ENCODE results near the gene PLPPR3. TPM values are rescaled to one million over a fixed set of nuclear protein-coding genes. Genes with fewer than 3 reads are reported as not detected.

Gene PLPPR3
- total RNA-seq, 2 donors from 2014 or later = 110 to 111 TPM

DNA sequence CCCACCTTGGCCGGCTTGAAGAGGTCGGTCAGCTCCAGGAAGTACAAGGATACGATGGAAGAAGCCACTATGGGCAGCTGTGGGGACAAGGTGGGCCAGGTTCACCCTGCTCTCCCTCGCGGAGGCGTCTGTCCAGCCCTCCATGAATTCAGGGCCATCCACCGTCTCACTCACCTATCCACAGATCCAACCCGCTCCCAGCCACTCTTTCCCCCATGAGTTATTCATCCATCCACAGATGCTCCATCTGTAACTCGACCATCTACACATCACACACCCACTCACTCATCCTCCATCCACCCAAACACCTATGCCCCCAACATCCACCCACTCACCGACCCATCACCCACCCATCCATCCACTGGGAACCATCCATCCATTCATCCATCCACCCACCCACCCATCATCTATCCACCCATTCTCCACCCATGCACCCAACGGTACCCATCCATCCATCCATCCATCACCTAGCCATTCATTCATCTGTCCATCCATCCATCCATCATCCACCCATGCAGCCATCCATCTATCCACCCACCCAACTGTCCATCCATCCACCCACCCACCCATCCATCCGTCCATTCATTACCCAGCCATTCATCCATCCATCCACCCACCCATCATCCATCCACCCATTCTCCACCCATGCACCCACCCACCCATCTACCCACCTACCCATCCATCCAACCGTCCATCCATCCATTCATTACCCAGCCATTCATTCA is 5.8 kb downstream of the PLPPR3 start:
- Mint-ChIP-seq H3K27ac (no peak overlapping the region), H3K27me3 (ENCODE audit: insufficient read depth) (no peaks in the 10 kb centered on the region), H3K4me3 (no peak overlapping the region), H3K9me3 (no peaks in the 10 kb centered on the region), H3K4me1 (no peaks in the 10 kb centered on the region), H3K36me3 (ENCODE audit: low read depth) (peaks cover 32% of the 10 kb centered on the region)
- no peak overlapping the region for H3K9ac ChIP-seq (ENCODE audit: extremely low read depth, low read length, poor library complexity, severe bottlenecking)
- 96 to 99% methylated on average over 13 of the region's 13 CpGs for WGBS, 2 experiments (ENCODE audit: insufficient coverage in 1 of 2, insufficient read length in 1 of 2)
- DNase-seq = peak; percentile 60
- no peaks in the 10 kb centered on the region for H3K4me1 ChIP-seq (ENCODE audit: control insufficient read depth, insufficient read depth, low read length)
- H3K27me3 ChIP-seq (ENCODE audit: control insufficient read depth, insufficient read depth, low read length, poor library complexity, severe bottlenecking) = no peaks in the 10 kb centered on the region
- H3K4me3 ChIP-seq (ENCODE audit: low read length) = no peak overlapping the region
- H3K27ac ChIP-seq (ENCODE audit: low read depth, low read length) = no peak overlapping the region
- no peak for TF ChIP-seq CTCF (conservative IDR thresholded peaks at IDR 0.05)
- H3K36me3 ChIP-seq (ENCODE audit: control insufficient read depth, insufficient read depth, low read length) = peaks cover 17% of the 10 kb centered on the region
- no peaks in the 10 kb centered on the region for H3K9me3 ChIP-seq (ENCODE audit: control insufficient read depth, low read length)

DNA sequence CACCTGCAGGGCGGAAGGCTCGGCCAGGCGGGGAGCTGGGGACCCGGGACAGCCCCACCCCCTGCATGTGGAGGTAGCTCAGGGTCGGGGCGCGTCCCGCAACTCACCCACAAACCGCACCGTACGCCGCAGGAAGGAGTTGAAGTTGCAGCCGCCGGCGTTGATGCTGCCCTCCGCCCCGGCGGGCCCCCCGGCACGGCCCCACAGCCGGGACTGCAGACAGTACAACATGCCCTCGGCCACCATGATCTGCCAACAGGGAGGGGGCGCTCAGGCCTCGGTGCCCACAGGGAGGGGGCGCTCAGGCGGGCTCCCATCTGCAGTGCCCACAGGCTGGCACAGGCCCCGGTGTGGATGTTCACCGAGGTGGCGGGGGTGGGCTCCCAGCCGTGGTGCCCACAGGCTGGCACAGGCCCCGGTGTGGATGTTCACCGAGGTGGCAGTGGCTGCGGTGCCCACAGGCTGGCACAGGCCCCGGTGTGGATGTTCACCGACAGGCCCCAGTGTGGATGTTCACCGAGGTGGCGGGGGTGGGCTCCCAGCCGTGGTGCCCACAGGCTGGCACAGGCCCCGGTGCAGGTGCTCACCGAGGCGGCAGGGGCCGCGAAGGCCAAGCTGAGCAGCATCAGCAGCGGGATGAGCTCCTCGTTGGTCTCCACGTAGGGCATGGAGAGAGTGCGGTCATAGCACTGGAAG is 6.5 kb downstream of the PLPPR3 start:
- Mint-ChIP-seq H3K36me3 (ENCODE audit: low read depth) (peaks cover 37% of the 10 kb centered on the region), H3K9me3 (no peaks in the 10 kb centered on the region), H3K4me1 (no peaks in the 10 kb centered on the region), H3K27ac (no peak overlapping the region), H3K4me3 (no peak overlapping the region), H3K27me3 (ENCODE audit: insufficient read depth) (no peaks in the 10 kb centered on the region)
- peak; percentile 69 for DNase-seq
- no peaks in the 10 kb centered on the region for H3K9me3 ChIP-seq (ENCODE audit: control insufficient read depth, low read length)
- H3K27ac ChIP-seq (ENCODE audit: low read depth, low read length) = no peak overlapping the region
- H3K9ac ChIP-seq (ENCODE audit: extremely low read depth, low read length, poor library complexity, severe bottlenecking) = no peak overlapping the region
- TF ChIP-seq CTCF (conservative IDR thresholded peaks at IDR 0.05) = no peak
- no peaks in the 10 kb centered on the region for H3K27me3 ChIP-seq (ENCODE audit: control insufficient read depth, insufficient read depth, low read length, poor library complexity, severe bottlenecking)
- H3K4me1 ChIP-seq (ENCODE audit: control insufficient read depth, insufficient read depth, low read length) = no peaks in the 10 kb centered on the region
- no peak overlapping the region for H3K4me3 ChIP-seq (ENCODE audit: low read length)
- H3K36me3 ChIP-seq (ENCODE audit: control insufficient read depth, insufficient read depth, low read length) = peaks cover 24% of the 10 kb centered on the region
- WGBS, 2 experiments (ENCODE audit: insufficient coverage in 1 of 2, insufficient read length in 1 of 2) = 93 to 96% methylated on average over 42 to 47 of the region's 47 CpGs

- H3K27me3 Mint-ChIP-seq (ENCODE audit: insufficient read depth) = no peaks in the 10 kb centered on the region
- Histone ChIP-seq H3K27ac (ENCODE audit: low read depth, low read length) (no peak overlapping the region), H3K9me3 (ENCODE audit: control insufficient read depth, low read length) (no peaks in the 10 kb centered on the region), H3K4me1 (ENCODE audit: control insufficient read depth, insufficient read depth, low read length) (no peaks in the 10 kb centered on the region), H3K36me3 (ENCODE audit: control insufficient read depth, insufficient read depth, low read length) (peaks cover 32% of the 10 kb centered on the region), H3K9ac (ENCODE audit: extremely low read depth, low read length, poor library complexity, severe bottlenecking) (no peak overlapping the region), H3K4me3 (ENCODE audit: low read length) (no peak overlapping the region), H3K27me3 (ENCODE audit: control insufficient read depth, insufficient read depth, low read length, poor library complexity, severe bottlenecking) (no peaks in the 10 kb centered on the region)
- DNase-seq = peak; percentile 71
- H3K4me1 Mint-ChIP-seq = no peaks in the 10 kb centered on the region
- H3K4me3 Mint-ChIP-seq = no peak overlapping the region
- no peak overlapping the region for H3K27ac Mint-ChIP-seq
- no peaks in the 10 kb centered on the region for H3K9me3 Mint-ChIP-seq
- WGBS, 2 experiments (ENCODE audit: insufficient coverage in 1 of 2, insufficient read length in 1 of 2) = 96% methylated on average over 44 to 49 of the region's 49 CpGs
- H3K36me3 Mint-ChIP-seq (ENCODE audit: low read depth) = peaks cover 45% of the 10 kb centered on the region
- TF ChIP-seq CTCF (conservative IDR thresholded peaks at IDR 0.05) = no peak
Observed at GRCh38 chr19:814152-815078, 7.3 kb downstream of the PLPPR3 start.
